MM.1S (cell line): Measurements from ENCODE around the gene ERMAP.

Source experiments
- DNase-seq: peaks from one replicate; pipeline ENCODE4 v3.0.0-alpha.2; 2015
- H2AFZ ChIP-seq: fragments of 300-600 bp; sonication (generic); 2 replicates; pipeline ENCODE4 v1.6.0; 2016; ENCODE audit warnings: antibody characterized with exemption, low read length
- H3F3A ChIP-seq: fragments of 300-600 bp; sonication (generic); 2 replicates; pipeline ENCODE4 v1.6.1; 2016; ENCODE audit warnings: mild to moderate bottlenecking, antibody characterized with exemption, low read length, moderate library complexity, mixed read lengths; ENCODE audit not compliant: insufficient read depth
- H3K27ac ChIP-seq: fragments of 300-600 bp; sonication (generic); 2 replicates; pipeline ENCODE4 v1.5.1; 2016; ENCODE audit warnings: mild to moderate bottlenecking, low read length
- H3K27me3 ChIP-seq: fragments of 300-600 bp; sonication (generic); replicated peaks from 2 replicates; pipeline ENCODE4 v1.6.0; 2016; ENCODE audit warnings: low read length; ENCODE audit not compliant: insufficient read depth
- H3K36me3 ChIP-seq: fragments of 300-600 bp; sonication (generic); replicated peaks from 2 replicates; pipeline ENCODE4 v1.6.1; 2016; ENCODE audit warnings: mild to moderate bottlenecking, low read length, mixed read lengths; ENCODE audit not compliant: insufficient read depth
- H3K4me1 ChIP-seq: fragments of 300-600 bp; sonication (generic); 2 replicates; pipeline ENCODE4 v1.6.1; 2016; ENCODE audit warnings: low read length, mixed read lengths
- H3K4me2 ChIP-seq: fragments of 300-600 bp; sonication (generic); 2 replicates; pipeline ENCODE4 v1.6.0; 2016; ENCODE audit warnings: low read depth, low read length
- H3K4me3 ChIP-seq: fragments of 300-600 bp; sonication (generic); 2 replicates; pipeline ENCODE4 v1.5.1; 2016; ENCODE audit warnings: low read length, mixed read lengths
- H3K79me2 ChIP-seq: fragments of 300-600 bp; sonication (generic); 2 replicates; pipeline ENCODE4 v1.6.1; 2016; ENCODE audit warnings: mixed run types, low read length, mixed read lengths
- H3K9ac ChIP-seq: fragments of 300-600 bp; sonication (generic); 2 replicates; pipeline ENCODE4 v1.6.1; 2016; ENCODE audit warnings: low read length, mixed read lengths
- H3K9me2 ChIP-seq: fragments of 300-600 bp; sonication (generic); replicated peaks from 2 replicates; pipeline ENCODE4 v1.6.1; 2016; ENCODE audit warnings: mild to moderate bottlenecking, low read length, mixed read lengths; ENCODE audit not compliant: insufficient read depth
- H3K9me3 ChIP-seq: fragments of 300-600 bp; sonication (generic); replicated peaks from 2 replicates; pipeline ENCODE4 v1.6.1; 2016; ENCODE audit warnings: mild to moderate bottlenecking, low read length, mixed read lengths; ENCODE audit not compliant: insufficient read depth
- H4K20me1 ChIP-seq: fragments of 300-600 bp; sonication (generic); 2 replicates; pipeline ENCODE4 v1.6.1; 2016; ENCODE audit warnings: mild to moderate bottlenecking, low read length, moderate library complexity, mixed read lengths; ENCODE audit not compliant: insufficient read depth
- CTCF ChIP-seq: fragments of 300-600 bp; sonication (generic); IDR thresholded peaks from 2 replicates; pipeline ENCODE4 v1.5.1; 2016; ENCODE audit warnings: antibody characterized with exemption, low read length, mixed read lengths
- EZH2 ChIP-seq: fragments of 300-600 bp; sonication (generic); optimal IDR thresholded peaks from 2 replicates; pipeline ENCODE3; 2017; ENCODE audit warnings: low read depth, mild to moderate bottlenecking, antibody characterized with exemption, low read length, mixed read lengths
- EZH2phosphoT487 ChIP-seq: fragments of 300-600 bp; sonication (generic); IDR thresholded peaks from 2 replicates; pipeline ENCODE4 v1.6.1; 2018; ENCODE audit warnings: antibody characterized with exemption, low read length

ERMAP gene

GRCh38 chr1:42769811-42770210 is 47.1 kb upstream of the ERMAP start:
- no peaks in the 10 kb centered on the region for H4K20me1 ChIP-seq
- H2AFZ ChIP-seq: no peak overlapping the region
- H3F3A ChIP-seq: no peaks in the 10 kb centered on the region
- no peaks in the 10 kb centered on the region for H3K9me3 ChIP-seq
- no peak overlapping the region for H3K27ac ChIP-seq
- no peaks in the 10 kb centered on the region for H3K27me3 ChIP-seq
- no peak overlapping the region for H3K4me2 ChIP-seq
- H3K4me3 ChIP-seq: no peak overlapping the region
- no peak overlapping the region for H3K9ac ChIP-seq
- no peaks in the 10 kb centered on the region for H3K9me2 ChIP-seq
- peaks cover 5% of the 10 kb centered on the region; the same call in 1 of the 2 replicates for H3K36me3 ChIP-seq
- DNase-seq: no peak
- no peak for TF ChIP-seq EZH2phosphoT487
- no peak for TF ChIP-seq EZH2
- no peak for TF ChIP-seq CTCF
- H3K79me2 ChIP-seq: peaks cover 71% of the 10 kb centered on the region
- H3K4me1 ChIP-seq: peaks cover 7% of the 10 kb centered on the region

- Histone ChIP-seq H3K9ac (no peak overlapping the region), H3K4me3 (no peak overlapping the region), H3K27ac (no peak overlapping the region), H3K9me2 (no peaks in the 10 kb centered on the region), H3K4me2 (no peak overlapping the region), H3K27me3 (no peaks in the 10 kb centered on the region), H3K79me2 (peaks cover 43% of the 10 kb centered on the region), H4K20me1 (no peaks in the 10 kb centered on the region), H3F3A (no peaks in the 10 kb centered on the region), H3K9me3 (no peaks in the 10 kb centered on the region), H2AFZ (no peak overlapping the region), H3K4me1 (no peaks in the 10 kb centered on the region), H3K36me3 (peaks cover 11% of the 10 kb centered on the region)
- DNase-seq: no peak
- TF ChIP-seq EZH2 (no peak), EZH2phosphoT487 (no peak), CTCF (no peak)
Measured at GRCh38 chr1:42773420-42773819, 43.5 kb upstream of the ERMAP start.

GRCh38 chr1:42774928-42775526 is 41.9 kb upstream of the ERMAP start:
- H3K4me3 ChIP-seq: no peak overlapping the region
- no peaks in the 10 kb centered on the region for H3K27me3 ChIP-seq
- peaks cover 26% of the 10 kb centered on the region for H3K79me2 ChIP-seq
- TF ChIP-seq EZH2phosphoT487 (no peak), EZH2 (no peak), CTCF (no peak)
- peaks cover 11% of the 10 kb centered on the region for H3K36me3 ChIP-seq
- peaks cover 6% of the 10 kb centered on the region for H3K4me1 ChIP-seq
- no peak for DNase-seq
- no peak overlapping the region for H3K27ac ChIP-seq
- H3K9ac ChIP-seq: no peak overlapping the region
- no peak overlapping the region for H3K4me2 ChIP-seq
- H4K20me1 ChIP-seq: no peaks in the 10 kb centered on the region
- no peak overlapping the region for H2AFZ ChIP-seq
- no peaks in the 10 kb centered on the region for H3K9me3 ChIP-seq
- H3K9me2 ChIP-seq: no peaks in the 10 kb centered on the region
- H3F3A ChIP-seq: no peaks in the 10 kb centered on the region
